GDM1 (cell line): ENCODE results near the gene TMEM59.

Experiments
- DNase-seq: peaks from one replicate; lab custom pipeline; 2025; lab: John Stamatoyannopoulos, UW

Gene TMEM59

DNA sequence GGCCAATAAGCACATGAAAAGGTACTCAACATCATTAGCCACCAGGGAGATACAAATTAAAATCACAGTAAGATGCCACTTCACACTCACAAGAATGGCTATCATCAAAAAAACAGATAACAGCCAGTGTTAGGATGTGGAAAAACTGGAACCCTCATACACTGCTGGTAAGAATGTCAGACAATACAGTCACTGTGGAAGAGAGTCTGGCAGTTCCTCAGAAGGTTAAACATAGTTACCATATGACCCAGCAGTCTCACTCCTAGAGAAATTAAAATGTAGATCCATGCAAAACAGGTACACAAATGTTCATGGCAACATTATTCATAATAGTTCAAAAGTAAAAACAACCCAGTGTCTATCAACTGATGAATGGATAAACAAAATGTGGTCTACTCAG is 68.3 kb downstream of the TMEM59 start:
- no peak for DNase-seq

- DNase-seq, result no peak
Observed at GRCh38 chr1:53982763-53983104, 70.3 kb downstream of the TMEM59 start.

DNA sequence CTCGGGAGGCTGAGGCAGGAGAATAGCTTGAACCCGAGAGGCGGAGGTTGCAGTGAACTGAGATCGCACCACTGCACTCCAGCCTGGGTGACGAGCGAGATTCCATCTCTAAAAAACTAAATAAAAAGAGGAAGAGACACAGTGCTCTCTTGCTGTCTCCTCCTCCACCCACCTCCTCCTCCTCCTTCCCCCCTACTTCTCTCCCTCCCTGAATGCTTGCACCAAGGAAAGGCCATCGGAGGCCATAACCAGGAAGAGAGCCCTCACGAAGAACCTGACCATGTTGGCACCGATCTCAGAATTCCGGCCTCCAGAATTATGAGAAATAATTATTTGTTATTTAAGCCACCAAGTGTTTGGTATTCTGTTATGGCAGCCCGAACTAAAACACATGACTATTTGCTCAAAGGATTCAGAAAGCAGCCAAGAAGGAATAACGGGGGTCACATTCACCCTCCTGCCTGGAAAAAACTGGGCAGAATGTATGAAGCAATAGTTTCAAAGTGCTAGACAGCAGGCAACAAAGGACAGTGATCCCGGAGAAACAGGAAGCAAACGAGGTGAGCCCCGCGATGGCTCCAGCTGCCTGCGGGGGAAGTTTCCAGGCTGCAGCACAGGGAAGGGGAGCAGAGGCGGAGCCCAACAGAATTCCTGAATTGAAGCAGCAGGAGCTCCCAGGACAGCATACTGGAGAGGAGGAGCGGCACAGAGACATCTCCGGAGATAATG is 70.8 kb downstream of the TMEM59 start:
- DNase-seq, result no peak

DNA sequence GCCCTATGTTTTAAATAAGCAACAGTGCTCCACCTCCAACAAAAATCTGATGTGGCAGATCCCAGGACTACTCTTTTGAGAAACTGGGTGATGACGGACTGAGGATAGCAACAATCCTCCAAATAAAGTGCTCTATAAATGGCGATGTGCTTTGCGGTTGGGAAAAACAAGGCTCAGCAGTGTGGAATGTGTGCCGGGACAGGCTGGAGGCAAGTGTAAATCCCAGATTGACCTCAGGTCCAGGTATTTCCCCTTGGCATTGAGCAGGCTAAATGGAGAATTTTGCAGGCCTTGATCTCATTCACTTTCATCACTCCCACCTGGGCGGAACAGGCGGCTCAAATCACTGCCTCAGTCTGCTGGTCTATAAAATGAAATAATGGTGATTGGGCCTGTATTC is 71.8 kb downstream of the TMEM59 start:
- DNase-seq, result no peak

- DNase-seq, result no peak
Observed at GRCh38 chr1:53979712-53980450, 73.1 kb downstream of the TMEM59 start.
